Myocyte (in vitro differentiated cells): Measurements from ENCODE around the gene PAM16. TPM values are rescaled to one million over a fixed set of nuclear protein-coding genes. Genes with fewer than 3 reads are reported as not detected.
A peak's percentile ranks its signal among the peaks of the same experiment; 100 is the strongest.
"Not testable (repeated sequence)": the region's sequence is repeated elsewhere in the genome, so short reads cannot be mapped to it uniquely, and the experiment has no call there.

Experiments
- DNase-seq: peaks from one replicate; pipeline ENCODE4 v3.0.0-alpha.2; 2012; ENCODE audit warnings: low read depth
- polyA plus RNA-seq: library from polyadenylated mRNA; unstranded; fragments of >200 nt; gene quantifications from one replicate; pipeline ENCODE4 v1.2.1, GENCODE V29; 2012; ENCODE audit warnings: missing spikeins
- total RNA-seq: library from RNA; depleted of rRNA; stranded (reverse); fragments of >200 nt; gene quantifications from 2 replicates; pipeline ENCODE4 v1.2.3, GENCODE V29; 2014

PAM16 gene
- total RNA-seq = 28.4 and 50.7 TPM in 2 replicates
- 47.6 TPM for polyA plus RNA-seq

GRCh38 chr16:4350787-4351659, at the start of gene PAM16:
Gene PAM16, minus strand, starts transcription at chr16:4351321. Its CDS starts 87 bp downstream, at chr16:4351234.
- DNase-seq = peak; percentile 95

- no peak for DNase-seq
These were observed 48.0 kb upstream of the PAM16 start for GRCh38 chr16:4399001-4399730.

- DNase-seq = no peak
These were observed 44.1 kb upstream of the PAM16 start for GRCh38 chr16:4395055-4395726.

GRCh38 chr16:4393850-4394249, 42.7 kb upstream of the PAM16 start:
- not testable (repeated sequence) for DNase-seq

- no peak for DNase-seq
These were observed 42.1 kb upstream of the PAM16 start for GRCh38 chr16:4393240-4393600.

- no peak for DNase-seq
These were observed 41.5 kb upstream of the PAM16 start for GRCh38 chr16:4392382-4393239.

- no peak for DNase-seq
These were observed 40.7 kb upstream of the PAM16 start for GRCh38 chr16:4391631-4392381.

- DNase-seq = no peak
These were observed 39.4 kb upstream of the PAM16 start for GRCh38 chr16:4390266-4391260.

GRCh38 chr16:4389051-4389955, 38.2 kb upstream of the PAM16 start:
- DNase-seq = no peak

GRCh38 chr16:4388271-4389021, 37.3 kb upstream of the PAM16 start:
- no peak for DNase-seq

- no peak for DNase-seq
These were observed 36.7 kb upstream of the PAM16 start for GRCh38 chr16:4387781-4388180.

- DNase-seq = no peak
These were observed 35.9 kb upstream of the PAM16 start for GRCh38 chr16:4386951-4387565.

GRCh38 chr16:4386451-4386805, 35.3 kb upstream of the PAM16 start:
- no peak for DNase-seq

GRCh38 chr16:4385789-4386450, 34.8 kb upstream of the PAM16 start:
- DNase-seq = no peak

- DNase-seq = peak; percentile 70
These were observed 34.1 kb upstream of the PAM16 start for GRCh38 chr16:4385066-4385788.
